NCI-H226 (cell line): ENCODE results near the gene RAET1G.
"Not testable (repeated sequence)": the region's sequence is repeated elsewhere in the genome, so short reads cannot be mapped to it uniquely, and the experiment has no call there.

ENCODE experiments used
- DNase-seq: peaks from one replicate; pipeline ENCODE4 v3.0.0-alpha.2; 2015

The RAET1G gene

GRCh38 chr6:149933036-149933435 is 10.1 kb upstream of the RAET1G start:
- DNase-seq: no peak

GRCh38 chr6:149931501-149931900 is 8.6 kb upstream of the RAET1G start:
- DNase-seq: no peak

- DNase-seq: no peak
Observed at GRCh38 chr6:149929422-149929821, 6.5 kb upstream of the RAET1G start.

DNA sequence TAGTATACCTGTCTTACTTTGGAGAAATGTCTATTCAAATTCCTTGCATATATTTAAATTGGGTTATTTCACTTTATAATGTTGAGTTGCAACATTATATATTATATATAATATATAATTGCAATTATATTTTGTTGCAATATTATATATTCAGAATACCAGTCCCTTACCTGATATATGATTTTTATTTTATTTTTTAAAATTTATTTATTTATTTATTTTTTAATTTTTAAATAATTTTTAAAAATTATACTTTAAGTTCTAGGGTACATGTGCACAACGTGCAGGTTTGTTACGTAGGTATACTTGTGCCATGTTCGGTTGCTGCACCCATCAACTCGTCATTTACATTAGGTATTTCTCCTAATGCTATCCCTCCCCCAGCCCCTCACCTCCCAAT is 4.1 kb upstream of the RAET1G start:
- not testable (repeated sequence) for DNase-seq

GRCh38 chr6:149925974-149926777 is 3.3 kb upstream of the RAET1G start:
- peak; percentile 71 for DNase-seq

DNA sequence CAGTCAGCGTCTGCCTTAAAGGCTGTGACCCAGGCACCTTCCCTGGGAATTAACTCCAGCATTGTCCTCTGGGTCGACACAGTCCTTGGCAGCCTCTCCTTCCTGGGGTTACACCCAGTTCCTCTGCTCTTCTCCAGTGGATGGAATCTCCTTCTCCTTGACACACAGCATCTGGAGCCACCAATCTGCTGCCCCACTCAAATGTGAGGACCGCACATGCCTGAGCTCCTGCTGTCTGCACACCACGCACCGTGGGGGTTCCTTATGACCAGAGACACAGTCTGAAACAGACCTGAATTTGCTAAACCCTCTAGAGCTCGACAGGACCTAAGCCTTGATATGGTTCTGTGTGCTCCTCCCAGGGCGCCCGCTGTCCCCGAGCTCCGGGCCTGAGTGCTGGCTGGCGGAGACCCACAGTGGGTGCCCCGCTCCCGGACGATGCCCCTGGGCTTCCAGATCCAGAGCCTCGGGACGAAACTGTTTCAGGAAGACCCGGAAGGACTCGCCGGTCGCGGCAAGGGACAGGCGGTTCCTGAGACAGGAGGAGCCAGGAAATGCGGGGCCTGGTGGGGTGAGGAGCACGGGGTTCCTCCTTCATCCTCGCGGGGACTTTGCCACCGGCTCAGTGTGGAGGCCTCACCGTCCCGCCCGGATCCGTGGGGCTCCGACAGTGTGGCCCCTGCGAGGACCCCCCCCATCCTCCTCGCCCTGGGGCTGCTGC is 2.5 kb upstream of the RAET1G start:
- DNase-seq: no peak

DNA sequence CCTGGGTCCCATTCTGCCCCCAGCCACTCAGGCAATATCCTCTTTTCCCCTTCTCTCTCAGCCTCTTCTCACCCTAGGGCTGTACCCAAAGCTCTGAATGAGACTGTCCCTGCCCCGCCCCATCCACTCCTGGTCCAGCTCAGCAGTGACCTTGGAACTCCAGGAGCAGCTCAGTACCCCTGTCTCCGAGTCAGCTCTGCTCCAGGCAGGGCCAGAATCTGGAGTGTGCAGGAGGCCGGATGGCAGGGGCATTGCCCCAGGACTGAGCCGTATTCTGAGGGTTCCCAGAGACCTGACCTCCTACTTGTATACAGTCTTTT is 2.0 kb upstream of the RAET1G start:
- DNase-seq: no peak

DNA sequence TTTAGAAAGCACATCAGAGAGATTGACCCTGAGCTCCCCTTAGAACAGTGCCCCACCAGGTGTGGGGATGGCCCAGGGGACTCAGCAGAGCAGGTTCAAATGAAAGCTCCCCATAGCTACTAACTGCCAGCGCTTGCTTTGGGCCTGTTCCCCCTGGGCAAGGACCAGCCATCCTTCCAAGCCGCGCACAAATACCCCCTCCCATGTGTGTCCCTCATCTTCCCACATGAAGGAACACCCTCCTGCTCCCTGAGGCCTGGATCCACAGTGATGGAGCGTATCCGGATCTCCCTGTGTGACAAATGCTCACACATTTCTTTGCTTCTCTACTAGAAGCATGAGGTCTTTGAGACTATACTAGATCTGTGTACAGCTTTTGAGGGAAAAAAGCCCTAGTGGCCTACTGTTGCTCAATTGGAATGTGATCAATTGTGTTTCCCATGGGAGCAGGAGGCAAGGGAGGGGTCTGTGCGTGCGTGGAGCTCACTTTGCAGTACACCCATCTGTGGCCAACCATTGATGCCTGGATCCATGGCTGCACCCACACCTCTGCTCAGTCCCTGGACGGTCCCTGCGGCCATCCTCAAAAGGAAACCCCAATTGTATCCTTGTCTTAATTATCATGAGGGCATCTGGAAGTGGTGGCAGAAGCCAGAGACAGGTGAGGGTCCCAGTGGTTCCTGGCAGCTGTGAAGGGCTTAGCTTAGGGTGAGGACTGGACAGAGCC is 1.4 kb upstream of the RAET1G start:
- DNase-seq: no peak

- no peak for DNase-seq
Observed at GRCh38 chr6:149923327-149923986, 536 bp upstream of the RAET1G start.

- not testable (repeated sequence) for DNase-seq
Observed at GRCh38 chr6:149922091-149922490, 830 bp downstream of the RAET1G start.

DNA sequence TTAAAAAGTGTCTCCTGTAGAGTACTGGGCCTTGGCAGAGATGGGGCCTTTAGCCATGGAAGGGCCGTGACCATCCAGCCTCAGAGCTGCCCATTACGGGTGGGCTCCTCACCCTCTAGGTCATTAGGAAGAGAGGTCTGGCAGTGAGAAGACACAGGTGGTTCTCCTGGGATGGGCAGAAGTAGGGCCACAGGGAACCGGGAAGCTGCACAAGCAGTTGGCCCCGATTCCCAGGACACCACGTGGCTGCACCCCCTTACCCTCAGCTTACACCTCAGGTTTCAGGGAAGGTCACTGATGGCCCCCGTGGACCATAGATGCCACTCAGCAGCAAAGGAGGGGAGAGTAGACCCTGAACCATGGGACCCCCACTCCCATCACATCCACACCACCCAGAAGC is 1.6 kb downstream of the RAET1G start:
- no peak for DNase-seq

DNA sequence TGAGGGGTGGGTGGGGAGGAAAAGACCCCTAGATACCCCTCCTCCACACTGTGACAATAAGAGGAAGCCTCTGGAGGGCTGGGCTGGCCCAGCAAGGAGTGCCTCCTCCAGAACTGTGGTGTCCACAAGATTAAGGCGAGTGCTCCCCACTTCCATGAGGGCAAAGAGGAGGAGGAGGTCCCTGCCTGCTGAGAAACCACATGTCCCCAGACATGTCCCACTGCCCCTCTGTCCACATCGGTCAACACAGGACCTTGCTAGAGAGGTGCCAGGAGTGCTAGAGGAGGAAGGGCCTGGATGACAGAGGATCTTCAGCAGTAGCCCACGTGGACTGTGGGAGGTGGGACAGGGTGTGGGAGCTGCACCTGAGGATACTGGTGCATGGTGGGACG is 3.1 kb downstream of the RAET1G start:
- no peak for DNase-seq

- not testable (repeated sequence) for DNase-seq
Observed at GRCh38 chr6:149919126-149919833, 3.6 kb downstream of the RAET1G start.

DNA sequence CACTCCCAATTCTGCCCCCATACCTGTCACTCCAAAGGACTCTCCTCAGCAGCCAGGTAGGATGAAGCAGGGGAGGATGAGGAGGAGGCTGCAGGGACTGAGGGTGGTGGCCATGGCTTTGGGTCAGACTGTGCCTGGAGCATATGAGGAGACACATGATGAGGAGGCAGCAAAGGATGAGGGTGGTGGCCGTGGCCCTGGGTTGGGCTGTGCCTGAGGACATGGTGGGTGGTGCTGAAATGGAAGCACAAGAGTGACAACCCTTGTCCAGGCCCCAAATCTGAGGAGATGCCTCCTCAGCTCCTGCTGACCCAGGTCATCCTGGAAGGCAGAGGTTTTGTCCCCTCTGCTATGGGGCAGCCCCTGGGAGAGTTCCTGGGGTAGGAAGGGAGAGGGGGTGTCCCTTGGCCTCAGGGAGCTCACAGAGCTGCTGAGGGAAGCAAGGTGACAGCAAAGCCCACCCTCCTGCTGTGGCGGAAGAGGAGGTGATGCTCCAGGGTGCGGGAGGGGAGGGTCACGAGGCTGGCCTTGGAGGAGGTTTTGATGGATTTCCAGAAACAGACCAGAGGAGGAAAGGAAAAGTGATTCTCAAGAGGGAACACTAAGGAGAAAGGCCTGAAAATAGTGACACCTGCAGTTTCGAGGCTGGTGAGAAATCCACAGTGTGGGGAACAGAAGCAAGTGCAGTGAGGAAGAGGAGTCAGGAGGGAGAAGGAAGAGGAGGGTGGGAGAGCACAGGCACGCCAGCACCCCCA is 4.6 kb downstream of the RAET1G start:
- DNase-seq: no peak

GRCh38 chr6:149917679-149918078 is 5.2 kb downstream of the RAET1G start:
- no peak for DNase-seq

GRCh38 chr6:149915970-149916865 is 6.7 kb downstream of the RAET1G start:
- no peak for DNase-seq

GRCh38 chr6:149913540-149914240 is 9.2 kb downstream of the RAET1G start:
- DNase-seq: no peak

DNA sequence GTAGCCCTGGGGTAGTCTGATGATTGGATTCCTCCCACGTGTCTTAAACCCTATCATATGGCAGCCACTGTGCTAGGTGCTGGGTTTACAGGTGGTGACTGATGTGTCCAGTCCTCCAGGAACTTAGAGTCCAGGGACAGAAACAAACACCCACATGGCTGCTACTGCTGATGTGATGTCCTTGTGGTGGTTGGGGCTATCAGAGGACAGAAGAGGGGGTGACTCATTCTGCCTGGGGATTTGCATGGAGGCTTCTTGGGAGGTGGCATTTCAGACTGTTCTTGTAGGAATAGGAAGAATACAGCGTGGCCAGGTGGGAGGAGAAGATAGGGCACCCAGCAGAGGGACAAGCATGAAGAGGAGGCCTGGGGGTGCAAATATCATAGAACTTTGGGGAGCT is 9.8 kb downstream of the RAET1G start:
- DNase-seq: no peak

DNA sequence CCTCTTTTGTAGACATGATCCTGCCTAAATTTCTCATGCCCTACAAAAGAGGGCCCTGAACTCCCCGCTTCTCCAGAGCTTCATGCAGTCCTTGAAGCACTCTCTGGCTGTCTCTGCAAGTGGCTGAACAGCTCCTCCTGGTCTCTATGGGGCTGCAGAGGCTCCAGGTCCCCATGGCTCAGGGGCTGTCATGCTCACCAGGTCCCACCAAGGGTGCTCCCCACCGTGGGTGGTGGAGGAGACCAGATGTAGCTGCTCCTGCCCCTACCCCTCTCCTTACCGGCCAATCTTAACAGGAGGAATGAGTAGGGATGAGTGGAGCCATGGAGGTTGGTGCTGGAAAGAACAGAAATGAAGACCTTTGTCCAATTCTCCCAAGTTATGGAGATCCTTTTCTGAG is 10.2 kb downstream of the RAET1G start:
- DNase-seq: not testable (repeated sequence)

- no peak for DNase-seq
Observed at GRCh38 chr6:149910721-149911151, 12.2 kb downstream of the RAET1G start.
